WI38 (cell line): ENCODE measurements around the gene RRAGC.
A peak's percentile ranks its signal among the peaks of the same experiment; 100 is the strongest.

Experiments used
- H3K4me3 ChIP-seq: 2 replicates; pipeline ENCODE4 v1.5.1; 2011; ENCODE audit warnings: low read depth, mild to moderate bottlenecking, control low read depth, low read length
- CTCF ChIP-seq: IDR thresholded peaks from 2 replicates; pipeline ENCODE4 v1.5.1; 2012; ENCODE audit warnings: low read depth, mild to moderate bottlenecking, control low read depth, low read length

The RRAGC gene, protein sequence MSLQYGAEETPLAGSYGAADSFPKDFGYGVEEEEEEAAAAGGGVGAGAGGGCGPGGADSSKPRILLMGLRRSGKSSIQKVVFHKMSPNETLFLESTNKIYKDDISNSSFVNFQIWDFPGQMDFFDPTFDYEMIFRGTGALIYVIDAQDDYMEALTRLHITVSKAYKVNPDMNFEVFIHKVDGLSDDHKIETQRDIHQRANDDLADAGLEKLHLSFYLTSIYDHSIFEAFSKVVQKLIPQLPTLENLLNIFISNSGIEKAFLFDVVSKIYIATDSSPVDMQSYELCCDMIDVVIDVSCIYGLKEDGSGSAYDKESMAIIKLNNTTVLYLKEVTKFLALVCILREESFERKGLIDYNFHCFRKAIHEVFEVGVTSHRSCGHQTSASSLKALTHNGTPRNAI

DNA sequence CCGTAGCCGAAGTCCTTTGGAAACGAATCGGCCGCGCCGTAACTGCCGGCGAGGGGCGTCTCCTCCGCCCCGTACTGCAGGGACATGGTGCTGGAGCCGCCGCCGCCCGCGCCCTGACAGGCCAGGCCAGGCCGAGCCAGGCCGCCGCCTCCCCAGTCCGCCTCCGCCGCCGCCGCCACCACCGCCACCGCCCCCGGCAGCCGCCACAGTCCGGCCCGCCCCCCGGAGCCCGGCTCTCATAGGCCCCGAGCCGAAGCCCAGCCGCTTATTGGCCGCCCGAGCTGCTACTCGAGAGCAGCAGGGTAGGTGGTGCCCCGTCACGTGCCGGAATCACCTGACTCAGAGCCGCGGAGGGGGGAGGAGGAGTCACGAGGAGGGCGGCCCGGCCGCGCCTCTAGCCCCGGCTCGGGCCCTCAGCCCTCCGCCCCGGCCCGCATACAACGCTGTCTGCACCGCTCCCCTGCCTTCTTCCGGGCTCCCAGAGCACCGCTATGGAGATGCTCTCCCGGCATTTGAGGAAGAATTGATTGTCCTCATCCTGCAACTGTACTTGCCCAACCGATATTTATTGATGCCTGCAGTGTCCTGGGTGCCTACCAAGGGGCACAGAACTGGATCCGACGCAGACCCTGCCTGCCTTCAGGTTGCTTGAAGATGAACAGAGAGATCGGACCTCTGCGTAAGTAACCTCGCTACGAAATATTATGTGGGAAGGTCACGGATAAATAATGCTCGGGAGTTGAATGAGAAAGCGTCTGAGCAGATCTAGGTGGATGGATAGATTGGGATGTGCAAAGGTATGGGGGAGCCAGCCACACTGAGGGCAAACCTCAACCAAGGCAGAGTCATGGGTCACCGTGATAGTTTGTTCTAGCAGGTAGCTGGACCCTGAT lies at the start of gene RRAGC:
TSS of gene RRAGC (minus strand) at position 212 of the 893 bp plus-strand sequence. CDS start at position 86, 126 bp downstream.
- peak within 1 kb of the TSS; percentile 95 for H3K4me3 ChIP-seq
- no peak for TF ChIP-seq CTCF

GRCh38 chr1:38908821-38909220 lies 49.2 kb upstream of the RRAGC start:
- no peak overlapping the region for H3K4me3 ChIP-seq
- no peak for TF ChIP-seq CTCF

GRCh38 chr1:38905985-38906384 lies 46.4 kb upstream of the RRAGC start:
- no peak for TF ChIP-seq CTCF
- no peak overlapping the region for H3K4me3 ChIP-seq

DNA sequence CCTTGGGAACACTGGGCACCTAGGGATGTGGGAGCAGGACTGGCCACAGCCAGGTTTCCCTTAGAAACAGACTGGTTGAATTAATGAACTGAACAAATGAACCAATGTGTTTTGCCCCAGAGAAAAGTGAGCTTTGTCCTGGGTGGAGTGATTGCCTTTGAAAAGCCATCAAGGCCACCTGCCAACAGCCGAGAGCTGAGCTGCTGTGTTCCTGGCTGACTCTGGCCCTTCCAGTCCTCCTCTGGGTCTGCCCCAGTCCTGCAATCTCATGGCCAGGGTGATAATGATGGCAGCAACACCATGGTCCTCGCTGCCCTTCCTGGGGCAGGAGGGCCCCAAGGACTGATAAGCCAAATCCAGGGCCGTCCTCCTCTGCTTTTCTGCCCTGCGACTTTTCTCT lies 40.0 kb upstream of the RRAGC start:
- no peak for TF ChIP-seq CTCF
- no peak overlapping the region for H3K4me3 ChIP-seq

GRCh38 chr1:38898653-38899230 lies 39.2 kb upstream of the RRAGC start:
- TF ChIP-seq CTCF = no peak
- no peak overlapping the region for H3K4me3 ChIP-seq

- no peak for TF ChIP-seq CTCF
- no peak overlapping the region for H3K4me3 ChIP-seq
Observed at GRCh38 chr1:38896169-38896568, 36.6 kb upstream of the RRAGC start.

DNA sequence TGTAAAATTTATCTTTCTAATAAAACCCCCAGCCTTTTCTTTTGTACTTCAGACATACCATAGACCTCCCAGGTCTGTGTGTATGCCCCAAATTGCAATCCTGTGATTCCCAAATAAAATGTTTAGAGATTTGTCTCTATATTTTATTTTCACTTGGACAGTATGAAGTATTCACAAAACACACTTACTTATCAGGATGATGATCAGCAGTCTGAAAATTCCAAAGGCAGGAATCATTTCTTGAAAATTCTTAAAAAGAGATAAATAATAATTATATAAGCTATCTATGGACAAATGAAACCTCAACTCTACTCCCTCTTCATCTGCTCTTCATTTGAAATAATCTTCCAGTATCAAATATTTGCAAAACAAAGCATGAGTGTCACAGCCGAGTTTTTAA lies 33.4 kb upstream of the RRAGC start:
- TF ChIP-seq CTCF = no peak
- no peak overlapping the region for H3K4me3 ChIP-seq
